Neutrophil (primary cell): ENCODE results near the gene RIMBP2.

ENCODE experiments used
- H3K27ac ChIP-seq: fragments of 200-600 bp; sonication (generic); 2 replicates; pipeline ENCODE4 v1.5.1; 2016; ENCODE audit warnings: mild to moderate bottlenecking, moderate library complexity
- H3K27me3 ChIP-seq: fragments of 200-600 bp; sonication (generic); 2 replicates; pipeline ENCODE4 v1.6.0; 2016; ENCODE audit warnings: mild to moderate bottlenecking
- H3K36me3 ChIP-seq: fragments of 200-600 bp; sonication (generic); 2 replicates; pipeline ENCODE4 v1.5.1; 2017
- H3K4me1 ChIP-seq, 2 experiments: fragments of 200-600 bp in 1 of 2; sonication (generic) in 1 of 2; 1 replicate in 1 of 2; 2 replicates in 1 of 2; pipeline versions ENCODE4 v1.5.1 to v1.6.1; 2013 to 2016; ENCODE audit warnings: low read depth in 1 of 2, low read length in 1 of 2, mild to moderate bottlenecking in 1 of 2, moderate library complexity in 1 of 2; ENCODE audit not compliant: control insufficient read depth in 1 of 2, insufficient read depth in 1 of 2
- H3K4me3 ChIP-seq, 2 experiments: fragments of 200-600 bp in 1 of 2; sonication (generic) in 1 of 2; 1 replicate in 1 of 2; 2 replicates in 1 of 2; pipeline ENCODE4 v1.5.1; 2013 to 2016; ENCODE audit warnings: low read depth in 1 of 2, low read length in 1 of 2, mild to moderate bottlenecking in 1 of 2, moderate library complexity in 1 of 2
- H3K9me3 ChIP-seq: fragments of 200-600 bp; sonication (generic); 2 replicates; pipeline ENCODE4 v1.5.1; 2016
- CTCF ChIP-seq: fragments of 200-600 bp; sonication (generic); IDR thresholded peaks from 2 replicates; pipeline ENCODE4 v1.5.1; 2016; ENCODE audit warnings: antibody characterized with exemption

The RIMBP2 gene

GRCh38 chr12:130703733-130704375 is 12.2 kb downstream of the RIMBP2 start:
- no peaks in the 10 kb centered on the region for H3K9me3 ChIP-seq
- no peaks in the 10 kb centered on the region for H3K4me1 ChIP-seq
- no peak for TF ChIP-seq CTCF
- no peaks in the 10 kb centered on the region for H3K36me3 ChIP-seq
- no peaks in the 10 kb centered on the region for H3K27me3 ChIP-seq
- H3K4me3 ChIP-seq = no peak overlapping the region
- H3K27ac ChIP-seq = no peak overlapping the region

- Histone ChIP-seq H3K4me3 (no peak overlapping the region), H3K9me3 (no peaks in the 10 kb centered on the region), H3K4me1 (no peaks in the 10 kb centered on the region), H3K27ac (no peak overlapping the region), H3K36me3 (no peaks in the 10 kb centered on the region), H3K27me3 (no peaks in the 10 kb centered on the region)
- no peak for TF ChIP-seq CTCF
Observed at GRCh38 chr12:130702966-130703732, 12.9 kb downstream of the RIMBP2 start.

- no peak for TF ChIP-seq CTCF
- Histone ChIP-seq H3K36me3 (no peaks in the 10 kb centered on the region), H3K9me3 (no peaks in the 10 kb centered on the region), H3K4me3 (no peak overlapping the region), H3K27me3 (peaks cover 4% of the 10 kb centered on the region), H3K4me1 (no peaks in the 10 kb centered on the region), H3K27ac (no peak overlapping the region)
Observed at GRCh38 chr12:130701402-130701744, 14.7 kb downstream of the RIMBP2 start.

GRCh38 chr12:130700492-130701401 is 15.4 kb downstream of the RIMBP2 start:
- H3K4me1 ChIP-seq = no peaks in the 10 kb centered on the region
- H3K27me3 ChIP-seq = peaks cover 5% of the 10 kb centered on the region
- TF ChIP-seq CTCF = no peak
- no peaks in the 10 kb centered on the region for H3K36me3 ChIP-seq
- no peaks in the 10 kb centered on the region for H3K9me3 ChIP-seq
- H3K4me3 ChIP-seq = no peak overlapping the region
- H3K27ac ChIP-seq = no peak overlapping the region

GRCh38 chr12:130698106-130698505 is 18.0 kb downstream of the RIMBP2 start:
- Histone ChIP-seq H3K4me1 (no peaks in the 10 kb centered on the region), H3K27me3 (peaks cover 5% of the 10 kb centered on the region), H3K36me3 (no peaks in the 10 kb centered on the region), H3K9me3 (no peaks in the 10 kb centered on the region), H3K27ac (no peak overlapping the region), H3K4me3 (no peak overlapping the region)
- no peak for TF ChIP-seq CTCF
